HG02763 (cell line): ENCODE data around the gene CDKAL1.
A peak's percentile ranks its signal among the peaks of the same experiment; 100 is the strongest.

Source experiments
- ATAC-seq: cut with Tn5 transposase; IDR thresholded peaks from one replicate; pipeline ENCODE4 v1.9.1; 2021; ENCODE audit warnings: mild to moderate bottlenecking, moderate library complexity; ENCODE audit not compliant: unreplicated experiment

CDKAL1 gene

GRCh38 chr6:20946022-20946421 is 411.8 kb downstream of the CDKAL1 start:
- peak; percentile 75 for ATAC-seq

GRCh38 chr6:20946890-20947289 is 412.6 kb downstream of the CDKAL1 start:
- no peak for ATAC-seq

DNA sequence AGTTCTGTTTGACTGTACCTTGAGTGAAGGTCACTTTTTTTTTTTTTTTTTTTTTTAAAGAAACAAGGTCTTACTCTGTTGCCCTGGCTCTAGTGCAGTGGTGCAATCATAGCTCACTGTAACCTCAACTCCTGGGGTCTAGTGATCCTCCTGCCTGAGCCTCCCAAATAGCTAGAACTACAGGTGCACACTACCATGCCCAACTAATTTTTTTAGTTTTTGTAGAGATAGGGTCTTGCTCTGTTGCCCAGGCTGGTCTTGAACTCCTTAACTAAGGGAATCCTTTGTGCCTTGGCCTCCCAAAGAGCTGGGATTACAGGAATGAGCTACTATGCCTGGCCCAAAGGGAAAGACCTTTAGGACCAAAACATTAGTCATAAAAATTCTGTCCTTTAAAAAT is 413.7 kb downstream of the CDKAL1 start:
- ATAC-seq: no peak

GRCh38 chr6:20948556-20948955 is 414.3 kb downstream of the CDKAL1 start:
- ATAC-seq: no peak

DNA sequence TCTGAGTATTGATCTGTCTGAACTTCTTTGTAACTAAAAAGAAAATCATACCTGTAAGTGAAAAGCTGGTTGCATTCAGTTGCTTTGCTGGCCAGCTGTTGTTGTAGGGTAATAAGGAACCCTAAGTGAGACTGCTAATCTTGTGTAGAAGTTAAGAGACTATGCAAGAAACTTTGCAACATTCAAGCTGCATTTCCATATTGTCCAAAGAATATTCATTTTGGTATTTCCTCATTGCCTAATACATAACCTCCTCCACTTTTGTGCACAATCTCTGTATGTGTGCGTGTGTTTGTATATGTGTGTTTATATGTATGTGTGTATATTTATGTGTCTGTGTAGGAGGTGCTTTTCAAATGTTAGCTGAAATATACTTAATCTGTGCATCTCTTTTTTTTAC is 414.9 kb downstream of the CDKAL1 start:
- ATAC-seq: no peak

DNA sequence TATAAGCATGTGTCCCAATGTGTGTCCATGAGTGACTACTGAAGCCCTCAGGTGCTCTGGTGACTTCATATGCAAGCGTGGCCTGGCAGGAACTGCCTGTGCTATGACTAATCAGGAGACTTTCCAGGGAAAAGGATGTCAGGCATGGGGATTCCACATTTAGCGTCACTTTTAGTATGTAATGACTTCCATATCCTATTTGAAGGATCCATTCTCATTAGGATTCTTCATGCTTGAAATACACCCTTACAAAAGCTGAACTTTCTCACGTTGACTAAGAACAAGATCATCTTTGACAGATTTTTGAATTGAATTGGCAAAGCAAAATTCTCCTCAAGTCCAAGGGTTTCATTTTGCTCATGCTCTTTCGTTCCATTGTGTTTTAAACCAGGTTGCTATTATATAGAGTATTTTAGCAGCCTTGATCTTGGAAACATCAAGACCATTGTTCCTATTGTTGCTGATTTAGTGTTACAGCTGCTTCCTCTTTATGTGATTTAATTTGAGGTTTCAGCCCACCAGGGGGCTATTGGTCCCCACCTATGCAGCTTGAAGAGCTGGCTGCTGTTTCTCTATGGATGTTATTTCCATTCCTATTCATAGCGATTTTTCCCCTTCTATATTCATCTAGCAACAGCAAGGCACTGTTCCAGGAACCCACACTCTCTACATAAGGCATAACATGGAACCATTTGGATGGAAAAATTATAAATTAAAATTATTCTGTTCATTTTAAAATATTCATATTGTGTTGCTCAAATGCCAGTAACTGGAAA is 418.6 kb downstream of the CDKAL1 start:
- no peak for ATAC-seq

- ATAC-seq: no peak
Observed at GRCh38 chr6:20954315-20954714, 420.1 kb downstream of the CDKAL1 start.

GRCh38 chr6:20955131-20955530 is 420.9 kb downstream of the CDKAL1 start:
- ATAC-seq: no peak

DNA sequence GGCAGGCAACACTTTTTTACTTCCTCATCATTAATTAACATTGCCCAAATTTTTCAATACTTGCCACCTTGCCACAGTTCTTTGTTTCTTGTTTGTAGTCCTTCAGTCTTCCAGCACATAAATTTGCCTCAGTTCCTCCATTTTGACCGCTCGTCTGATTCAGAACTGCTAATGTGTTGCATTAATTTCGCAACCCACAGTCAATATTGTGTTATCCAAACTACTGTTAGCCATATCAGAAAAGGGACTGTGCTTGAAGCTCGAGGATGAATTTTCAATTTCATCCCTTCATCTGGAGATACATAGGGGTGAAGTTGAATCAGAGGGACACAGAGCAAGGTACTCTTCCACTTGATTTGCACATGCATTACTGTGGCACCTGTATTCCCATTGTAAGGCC is 421.5 kb downstream of the CDKAL1 start:
- no peak for ATAC-seq

- no peak for ATAC-seq
Observed at GRCh38 chr6:20960067-20960466, 425.8 kb downstream of the CDKAL1 start.

DNA sequence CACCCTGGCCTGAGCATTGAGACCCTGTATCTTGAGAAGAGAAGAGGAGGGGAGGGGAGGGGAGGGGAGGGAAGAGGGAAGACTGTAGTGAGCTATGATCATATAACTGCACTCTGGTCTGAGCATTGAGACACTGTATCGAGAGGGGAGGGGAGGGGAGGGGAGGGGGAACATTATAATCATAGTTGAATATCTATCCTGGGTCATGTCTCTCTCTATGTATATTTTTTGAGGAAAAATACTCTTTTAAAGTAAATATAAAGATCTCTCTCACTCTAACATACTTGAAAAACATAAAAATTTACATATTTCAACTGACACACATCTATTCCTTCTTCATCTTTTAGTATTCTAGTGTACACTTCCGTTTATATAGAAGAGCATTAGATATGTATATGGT is 431.0 kb downstream of the CDKAL1 start:
- no peak for ATAC-seq

- ATAC-seq: no peak
Observed at GRCh38 chr6:20965915-20966314, 431.7 kb downstream of the CDKAL1 start.

GRCh38 chr6:20969551-20969950 is 435.3 kb downstream of the CDKAL1 start:
- no peak for ATAC-seq

DNA sequence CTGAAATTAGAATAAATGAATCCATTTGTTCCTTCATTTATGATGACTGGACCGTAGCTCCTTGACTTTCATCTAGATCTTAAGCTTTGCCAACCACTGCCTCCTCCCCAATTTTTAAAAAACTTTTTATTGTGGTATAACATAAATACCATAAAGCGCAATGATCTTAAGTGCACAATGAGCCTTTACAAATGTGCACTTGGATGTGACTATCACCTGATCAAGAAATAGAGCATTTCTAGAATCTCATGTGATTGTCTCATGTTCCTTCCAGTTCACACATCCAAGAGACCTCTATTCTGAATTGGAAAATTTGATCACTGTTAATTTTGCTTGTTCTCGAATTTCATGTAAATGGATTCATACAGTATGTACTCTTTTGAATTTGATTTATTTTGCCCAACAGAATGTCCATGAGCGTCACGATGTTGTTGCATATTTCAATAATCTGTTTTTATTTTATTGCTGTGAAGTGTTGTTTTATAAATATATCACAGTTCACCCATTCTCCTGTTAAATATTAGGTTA is 442.2 kb downstream of the CDKAL1 start:
- ATAC-seq: no peak

DNA sequence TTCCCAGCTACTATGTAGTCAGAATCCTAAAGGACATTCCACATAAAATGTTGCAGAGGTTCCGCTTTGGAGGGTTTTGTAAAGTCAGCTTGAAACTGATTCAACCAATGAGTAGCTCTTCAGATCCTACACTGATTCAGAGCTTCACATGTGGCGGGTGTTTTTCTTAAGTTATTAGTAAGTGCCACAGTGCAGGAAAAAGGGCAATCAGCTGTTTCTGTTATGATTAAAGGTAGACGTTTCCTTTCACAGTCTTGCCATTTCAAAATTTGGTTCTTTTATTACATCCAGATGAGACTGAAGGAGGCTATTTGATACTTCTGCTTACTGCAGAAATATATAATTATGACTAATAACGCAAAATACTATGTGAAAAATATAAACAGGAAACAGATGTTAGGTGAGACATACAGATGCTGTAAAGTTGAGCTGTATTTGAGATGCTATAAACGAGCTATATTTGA is 443.9 kb downstream of the CDKAL1 start:
- ATAC-seq: peak; percentile 84

- ATAC-seq: no peak
Observed at GRCh38 chr6:20979076-20979475, 444.8 kb downstream of the CDKAL1 start.

DNA sequence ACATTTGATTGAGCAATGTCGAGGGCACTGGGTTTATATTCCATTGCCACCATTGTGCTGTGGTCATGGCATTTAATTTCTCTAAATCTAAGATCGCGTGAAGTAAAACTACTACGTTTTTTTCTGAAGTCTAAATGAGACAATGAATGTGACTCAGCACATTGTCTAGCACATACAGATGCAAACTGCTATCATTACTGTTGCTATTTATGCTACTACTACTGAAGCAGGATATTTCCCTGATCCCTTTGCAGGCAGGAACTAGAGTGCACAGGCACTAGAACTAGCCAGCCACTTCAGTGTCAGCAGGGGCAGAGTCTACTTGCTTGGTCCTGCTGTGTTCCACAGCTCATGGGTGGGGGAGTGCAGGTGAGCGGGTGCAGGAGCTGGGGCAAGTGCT is 449.7 kb downstream of the CDKAL1 start:
- no peak for ATAC-seq

DNA sequence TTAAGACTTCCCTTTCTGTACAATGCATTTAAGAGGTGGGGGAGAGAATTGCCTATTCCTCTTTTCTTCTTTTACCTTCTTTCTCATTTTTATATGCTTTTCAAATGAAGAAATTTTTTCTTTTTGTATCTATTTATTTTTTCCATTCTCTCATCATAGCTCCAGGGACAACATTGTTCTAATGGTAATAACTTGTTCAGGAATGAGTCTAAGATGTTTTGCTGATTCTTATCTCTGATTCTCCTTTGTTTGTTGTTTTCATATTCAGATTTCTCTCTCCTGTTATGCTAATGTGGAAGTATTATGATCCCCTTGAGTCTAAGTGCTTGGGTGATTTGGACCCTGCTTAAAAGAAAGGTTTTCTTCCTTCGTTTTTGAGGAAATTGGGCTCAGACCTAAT is 451.6 kb downstream of the CDKAL1 start:
- no peak for ATAC-seq

GRCh38 chr6:20991910-20992309 is 457.7 kb downstream of the CDKAL1 start:
- no peak for ATAC-seq

GRCh38 chr6:20996099-20996498 is 461.8 kb downstream of the CDKAL1 start:
- ATAC-seq: no peak

GRCh38 chr6:20997143-20997769 is 463.0 kb downstream of the CDKAL1 start:
- no peak for ATAC-seq

DNA sequence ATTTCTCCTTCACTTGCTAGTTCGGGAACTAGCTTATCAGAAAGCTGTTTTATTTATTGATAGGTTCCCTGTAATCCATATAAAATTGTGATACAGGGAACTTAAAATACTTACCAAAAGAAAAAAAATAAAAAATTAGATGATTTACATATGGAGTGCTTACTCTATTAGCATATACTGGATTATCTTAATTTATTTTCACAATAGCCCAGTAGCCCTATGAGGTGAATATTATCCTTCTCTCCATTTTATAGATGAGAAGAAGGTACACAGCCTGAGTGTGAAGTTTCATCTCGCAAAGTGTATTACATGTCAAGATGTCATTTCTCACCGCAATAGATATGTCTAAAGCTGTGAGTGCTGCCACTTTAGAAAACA is 463.5 kb downstream of the CDKAL1 start:
- no peak for ATAC-seq
